Inflammatory macrophage treated with lipopolysaccharide for 1 hour (primary cell): Measurements from ENCODE around the gene RIPPLY3.

ENCODE experiments used
- DNase-seq, 2 donors: peaks; one replicate each; pipeline ENCODE4 v3.0.0-alpha.2; 2020 to 2022

The RIPPLY3 gene

DNA sequence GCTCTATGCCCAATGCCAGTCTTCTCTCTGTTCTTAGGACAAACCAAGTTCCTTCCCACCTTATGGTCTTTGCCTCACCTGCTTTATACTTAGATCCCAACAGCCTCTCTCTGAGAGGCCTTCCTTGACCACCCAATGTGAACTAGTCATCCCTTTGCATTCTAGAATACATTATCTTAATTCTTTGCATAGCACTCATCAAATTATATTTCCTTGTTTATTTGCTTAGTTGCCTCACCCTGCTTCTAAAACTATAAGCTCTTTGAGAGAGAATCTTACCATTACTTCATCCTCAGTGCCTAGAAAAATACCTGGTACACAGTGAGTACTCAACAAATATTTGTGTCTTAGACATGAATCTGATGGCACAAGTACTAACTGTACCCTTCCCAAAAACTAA lies 58.3 kb downstream of the RIPPLY3 start:
- no peak for DNase-seq

DNA sequence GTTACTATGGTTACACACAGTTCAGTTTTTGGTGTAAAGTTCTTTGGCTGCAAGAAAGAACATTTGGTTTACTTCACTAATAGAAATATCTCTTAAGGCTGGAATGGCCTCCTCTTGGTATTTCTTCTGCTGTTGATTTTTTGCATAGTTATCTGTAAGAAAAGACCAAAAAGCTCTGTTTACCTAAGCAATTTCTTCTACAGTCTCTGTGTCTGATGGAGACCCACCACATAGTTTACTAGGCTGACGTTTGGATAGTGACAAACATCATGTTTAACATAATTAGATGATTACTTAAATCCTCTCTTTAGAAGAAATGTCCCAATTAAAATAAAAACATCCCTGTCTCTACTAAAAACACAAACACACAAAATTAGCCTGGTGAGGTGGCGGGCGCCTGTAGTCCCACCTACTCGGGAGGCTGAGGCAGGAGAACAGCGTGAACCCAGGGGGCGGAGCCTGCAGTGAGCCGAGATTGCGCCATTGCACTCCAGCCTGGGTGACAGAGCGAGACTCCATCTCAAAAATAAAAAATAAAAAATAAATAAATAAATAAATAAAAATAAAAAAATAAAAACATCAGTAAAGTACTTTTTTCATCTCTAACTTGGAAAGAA lies 59.2 kb downstream of the RIPPLY3 start:
- no peak for DNase-seq
